Measurements from ENCODE around the gene FEV.

Gene FEV

GRCh38 chr2:219028141-219028540, 43.2 kb upstream of the FEV start:
- no peak for DNase-seq (ENCODE audit: low read depth, low spot score)
- H3K27me3 ChIP-seq (ENCODE audit: insufficient read depth, insufficient read length), result no peaks in the 10 kb centered on the region

GRCh38 chr2:219027511-219028055, 42.6 kb upstream of the FEV start:
- no peak for TF ChIP-seq ZNF274 (IDR thresholded peaks at IDR 0.05; ENCODE audit: low read depth, low read length)
- no peak for TF ChIP-seq YY1 (IDR thresholded peaks at IDR 0.05; ENCODE audit: insufficient read depth, insufficient read length)
- no peak for TF ChIP-seq SUZ12 (IDR thresholded peaks at IDR 0.05; ENCODE audit: extremely low read depth, insufficient read depth, insufficient read length)
- no peaks in the 10 kb centered on the region for H3K36me3 ChIP-seq (ENCODE audit: insufficient read depth, insufficient read length, low read length)
- no peak for DNase-seq (ENCODE audit: low read depth, low spot score)
- peaks cover 13% of the 10 kb centered on the region for H3K4me1 ChIP-seq (ENCODE audit: insufficient read depth, insufficient read length)
- no peaks in the 10 kb centered on the region for H3K9me3 ChIP-seq (ENCODE audit: insufficient read depth, low read length)
- no peak overlapping the region for H3K4me3 ChIP-seq (ENCODE audit: insufficient read length, low read depth)
- H3K27me3 ChIP-seq (ENCODE audit: insufficient read depth, insufficient read length), result no peaks in the 10 kb centered on the region
- no peak overlapping the region for H3K9ac ChIP-seq (ENCODE audit: insufficient read length, low read depth)

More at GRCh38 chr2:219028141-219028540, 43.2 kb upstream of the FEV start:
- Histone ChIP-seq H3K4me3 (ENCODE audit: insufficient read length, low read depth) (no peak overlapping the region), H3K36me3 (ENCODE audit: insufficient read depth, insufficient read length, low read length) (no peaks in the 10 kb centered on the region), H3K4me1 (ENCODE audit: insufficient read depth, insufficient read length) (peaks cover 12% of the 10 kb centered on the region), H3K9me3 (ENCODE audit: insufficient read depth, low read length) (no peaks in the 10 kb centered on the region), H3K9ac (ENCODE audit: insufficient read length, low read depth) (no peak overlapping the region)
- no peak for TF ChIP-seq ZNF274 (IDR thresholded peaks at IDR 0.05; ENCODE audit: low read depth, low read length)
- TF ChIP-seq YY1 (IDR thresholded peaks at IDR 0.05; ENCODE audit: insufficient read depth, insufficient read length), result no peak
- no peak for TF ChIP-seq SUZ12 (IDR thresholded peaks at IDR 0.05; ENCODE audit: extremely low read depth, insufficient read depth, insufficient read length)

DNA sequence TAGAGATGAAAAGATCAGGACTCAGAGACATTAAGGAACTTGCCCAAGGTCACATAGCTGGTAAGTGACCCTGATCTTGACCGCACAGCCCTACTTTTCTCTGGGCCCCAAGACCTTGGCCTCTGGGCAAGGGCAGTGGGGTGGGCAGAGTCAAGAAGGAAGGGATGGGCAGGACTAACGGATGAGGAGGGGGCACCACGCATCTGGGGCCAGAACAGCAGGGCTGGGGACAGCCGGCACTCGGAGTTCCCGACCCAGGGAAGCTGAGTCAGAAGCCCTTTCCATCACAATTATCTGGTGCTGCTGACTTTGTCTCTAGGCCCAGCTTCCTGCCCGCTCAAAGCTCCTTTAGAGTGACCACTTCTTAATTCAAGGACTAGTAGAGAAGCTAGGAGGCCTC, 42.0 kb upstream of the FEV start:
- DNase-seq (ENCODE audit: low read depth, low spot score), result no peak
- Histone ChIP-seq H3K36me3 (ENCODE audit: insufficient read depth, insufficient read length, low read length) (no peaks in the 10 kb centered on the region), H3K4me1 (ENCODE audit: insufficient read depth, insufficient read length) (peaks cover 13% of the 10 kb centered on the region), H3K27me3 (ENCODE audit: insufficient read depth, insufficient read length) (no peaks in the 10 kb centered on the region), H3K4me3 (ENCODE audit: insufficient read length, low read depth) (no peak overlapping the region), H3K9ac (ENCODE audit: insufficient read length, low read depth) (no peak overlapping the region), H3K9me3 (ENCODE audit: insufficient read depth, low read length) (no peaks in the 10 kb centered on the region)
- TF ChIP-seq ZNF274 (IDR thresholded peaks at IDR 0.05; ENCODE audit: low read depth, low read length), result no peak
- no peak for TF ChIP-seq SUZ12 (IDR thresholded peaks at IDR 0.05; ENCODE audit: extremely low read depth, insufficient read depth, insufficient read length)
- TF ChIP-seq YY1 (IDR thresholded peaks at IDR 0.05; ENCODE audit: insufficient read depth, insufficient read length), result no peak

GRCh38 chr2:219025637-219026585, 40.9 kb upstream of the FEV start:
- Histone ChIP-seq H3K4me3 (ENCODE audit: insufficient read length, low read depth) (no peak overlapping the region), H3K36me3 (ENCODE audit: insufficient read depth, insufficient read length, low read length) (no peaks in the 10 kb centered on the region), H3K9ac (ENCODE audit: insufficient read length, low read depth) (peak overlapping the region; percentile 7), H3K9me3 (ENCODE audit: insufficient read depth, low read length) (no peaks in the 10 kb centered on the region), H3K4me1 (ENCODE audit: insufficient read depth, insufficient read length) (peaks cover 13% of the 10 kb centered on the region), H3K27me3 (ENCODE audit: insufficient read depth, insufficient read length) (no peaks in the 10 kb centered on the region)
- TF ChIP-seq SUZ12 (IDR thresholded peaks at IDR 0.05; ENCODE audit: extremely low read depth, insufficient read depth, insufficient read length), result no peak
- TF ChIP-seq ZNF274 (IDR thresholded peaks at IDR 0.05; ENCODE audit: low read depth, low read length), result no peak
- no peak for TF ChIP-seq YY1 (IDR thresholded peaks at IDR 0.05; ENCODE audit: insufficient read depth, insufficient read length)
- no peak for DNase-seq (ENCODE audit: low read depth, low spot score)

DNA sequence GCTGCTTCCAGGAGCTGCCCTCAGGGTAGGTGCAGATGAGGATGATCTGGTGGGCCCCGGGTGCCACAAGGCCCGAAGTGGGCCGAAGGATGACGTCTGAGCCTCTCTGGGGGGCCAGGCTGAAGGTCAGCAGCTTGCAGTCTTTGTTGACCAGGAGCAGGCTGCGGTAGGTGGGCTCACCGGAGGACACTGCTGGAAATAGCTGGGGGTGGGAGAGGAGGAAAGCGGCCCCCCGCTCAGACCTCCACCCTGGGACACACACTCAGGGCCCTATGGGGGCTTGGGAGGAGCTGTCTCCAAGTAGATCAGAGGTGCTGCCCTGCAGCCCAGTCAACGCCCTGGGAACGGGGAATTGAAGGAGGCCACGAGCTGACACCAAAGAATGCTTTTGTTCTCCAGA, 39.1 kb upstream of the FEV start:
- no peak for DNase-seq (ENCODE audit: low read depth, low spot score)
- no peak overlapping the region for H3K4me3 ChIP-seq (ENCODE audit: insufficient read length, low read depth)
- H3K27me3 ChIP-seq (ENCODE audit: insufficient read depth, insufficient read length), result no peaks in the 10 kb centered on the region

DNA sequence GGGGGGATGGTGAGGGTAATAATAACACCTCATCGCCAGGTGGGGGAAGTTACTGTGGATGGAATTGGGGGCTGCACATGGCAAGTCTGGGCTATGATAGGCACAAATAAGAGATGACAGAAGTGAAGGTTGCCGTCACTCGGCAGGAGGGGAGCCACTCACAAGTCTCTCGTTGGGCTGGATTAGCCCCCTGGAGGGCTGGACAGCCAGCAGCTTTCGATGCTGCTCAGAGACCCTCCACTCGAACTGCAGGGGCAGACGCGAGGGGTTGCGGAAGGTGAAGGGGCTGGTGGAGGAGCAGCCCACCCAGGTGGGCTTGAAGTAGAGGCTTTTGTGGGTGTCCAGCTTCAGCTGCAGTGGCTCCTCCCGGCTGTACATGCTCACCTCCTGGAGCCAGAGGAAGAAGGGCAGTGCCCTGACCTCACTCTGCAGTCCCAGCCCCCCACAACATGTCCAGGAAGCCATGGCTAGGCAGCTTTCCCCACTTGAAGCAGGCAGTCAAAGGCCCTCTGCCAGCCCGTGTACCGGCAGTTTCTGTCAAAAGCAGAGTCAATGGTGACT, 38.1 kb upstream of the FEV start:
- Histone ChIP-seq H3K36me3 (ENCODE audit: insufficient read depth, insufficient read length, low read length) (no peaks in the 10 kb centered on the region), H3K27me3 (ENCODE audit: insufficient read depth, insufficient read length) (no peaks in the 10 kb centered on the region), H3K9ac (ENCODE audit: insufficient read length, low read depth) (no peak overlapping the region)

More for the DNA sequence above, 39.1 kb upstream of the FEV start:
- no peak overlapping the region for H3K9ac ChIP-seq (ENCODE audit: insufficient read length, low read depth)
- H3K36me3 ChIP-seq (ENCODE audit: insufficient read depth, insufficient read length, low read length), result no peaks in the 10 kb centered on the region
- H3K4me1 ChIP-seq (ENCODE audit: insufficient read depth, insufficient read length), result peaks cover 12% of the 10 kb centered on the region
- no peaks in the 10 kb centered on the region for H3K9me3 ChIP-seq (ENCODE audit: insufficient read depth, low read length)
- TF ChIP-seq ZNF274 (IDR thresholded peaks at IDR 0.05; ENCODE audit: low read depth, low read length) (no peak), YY1 (IDR thresholded peaks at IDR 0.05; ENCODE audit: insufficient read depth, insufficient read length) (no peak)

DNA sequence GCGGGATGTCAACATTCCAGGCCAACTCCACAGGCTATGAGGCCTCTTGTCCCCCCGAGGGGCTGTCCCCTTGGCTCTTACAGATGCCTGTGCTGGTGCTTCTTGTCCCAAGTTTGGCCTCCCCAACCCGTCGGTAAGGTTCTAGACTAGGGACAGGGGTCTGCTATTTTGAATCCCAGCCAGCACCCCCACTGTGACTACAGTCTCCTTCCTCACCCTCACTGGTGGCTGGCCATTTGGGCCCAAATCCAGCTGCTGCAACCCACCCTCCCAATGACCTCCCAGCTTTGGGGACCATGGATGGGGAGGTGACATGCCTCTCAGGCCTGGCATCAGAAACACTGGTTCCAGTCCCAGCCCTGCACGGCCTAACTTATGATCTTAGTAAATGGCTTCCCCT, 37.6 kb upstream of the FEV start:
- Histone ChIP-seq H3K4me3 (ENCODE audit: insufficient read length, low read depth) (no peak overlapping the region), H3K27me3 (ENCODE audit: insufficient read depth, insufficient read length) (no peaks in the 10 kb centered on the region), H3K4me1 (ENCODE audit: insufficient read depth, insufficient read length) (peaks cover 12% of the 10 kb centered on the region), H3K9ac (ENCODE audit: insufficient read length, low read depth) (no peak overlapping the region), H3K9me3 (ENCODE audit: insufficient read depth, low read length) (no peaks in the 10 kb centered on the region), H3K36me3 (ENCODE audit: insufficient read depth, insufficient read length, low read length) (no peaks in the 10 kb centered on the region)
- no peak for DNase-seq (ENCODE audit: low read depth, low spot score)
- TF ChIP-seq SUZ12 (IDR thresholded peaks at IDR 0.05; ENCODE audit: extremely low read depth, insufficient read depth, insufficient read length) (no peak), ZNF274 (IDR thresholded peaks at IDR 0.05; ENCODE audit: low read depth, low read length) (no peak), YY1 (IDR thresholded peaks at IDR 0.05; ENCODE audit: insufficient read depth, insufficient read length) (no peak)

More for the DNA sequence above, 38.1 kb upstream of the FEV start:
- H3K9me3 ChIP-seq (ENCODE audit: insufficient read depth, low read length), result no peaks in the 10 kb centered on the region
- H3K4me1 ChIP-seq (ENCODE audit: insufficient read depth, insufficient read length), result peaks cover 12% of the 10 kb centered on the region
- no peak for TF ChIP-seq SUZ12 (IDR thresholded peaks at IDR 0.05; ENCODE audit: extremely low read depth, insufficient read depth, insufficient read length)
- TF ChIP-seq ZNF274 (IDR thresholded peaks at IDR 0.05; ENCODE audit: low read depth, low read length), result no peak
- no peak for TF ChIP-seq YY1 (IDR thresholded peaks at IDR 0.05; ENCODE audit: insufficient read depth, insufficient read length)
- no peak for DNase-seq (ENCODE audit: low read depth, low spot score)
- no peak overlapping the region for H3K4me3 ChIP-seq (ENCODE audit: insufficient read length, low read depth)
